G401.6 (cell line): ENCODE results near the gene NFIA.

Experiments used
- FAIRE-seq: peaks from 2 replicates; lab custom pipeline; 2012; peaks lifted over from hg19 to GRCh38; lab: Jason Lieb, UNC

The NFIA gene

GRCh38 chr1:61152469-61153105, 70.2 kb downstream of the NFIA start:
- FAIRE-seq = no peak

GRCh38 chr1:61156576-61157467, 74.5 kb downstream of the NFIA start:
- no peak for FAIRE-seq

- FAIRE-seq = no peak
Observed at GRCh38 chr1:61157468-61157987, 75.2 kb downstream of the NFIA start.

GRCh38 chr1:61158591-61158990, 76.2 kb downstream of the NFIA start:
- FAIRE-seq = no peak

GRCh38 chr1:61160526-61160925, 78.2 kb downstream of the NFIA start:
- FAIRE-seq = no peak

GRCh38 chr1:61162520-61163258, 80.3 kb downstream of the NFIA start:
- no peak for FAIRE-seq

GRCh38 chr1:61163355-61163754, 81.0 kb downstream of the NFIA start:
- FAIRE-seq = no peak

- FAIRE-seq = no peak
Observed at GRCh38 chr1:61165402-61165801, 83.0 kb downstream of the NFIA start.

- FAIRE-seq = no peak
Observed at GRCh38 chr1:61167309-61167708, 84.9 kb downstream of the NFIA start.

GRCh38 chr1:61169045-61169444, 86.7 kb downstream of the NFIA start:
- FAIRE-seq = no peak

- no peak for FAIRE-seq
Observed at GRCh38 chr1:61169634-61170033, 87.3 kb downstream of the NFIA start.

- no peak for FAIRE-seq
Observed at GRCh38 chr1:61170328-61171238, 88.2 kb downstream of the NFIA start.

GRCh38 chr1:61171346-61171745, 89.0 kb downstream of the NFIA start:
- FAIRE-seq = no peak

GRCh38 chr1:61171974-61172373, 89.6 kb downstream of the NFIA start:
- FAIRE-seq = no peak

- no peak for FAIRE-seq
Observed at GRCh38 chr1:61173118-61173517, 90.8 kb downstream of the NFIA start.

GRCh38 chr1:61174060-61174795, 91.9 kb downstream of the NFIA start:
- no peak for FAIRE-seq

- FAIRE-seq = no peak
Observed at GRCh38 chr1:61175976-61176375, 93.6 kb downstream of the NFIA start.

GRCh38 chr1:61181067-61182038, 99.0 kb downstream of the NFIA start:
- peak; percentile 67 for FAIRE-seq

GRCh38 chr1:61182049-61182448, 99.7 kb downstream of the NFIA start:
- no peak for FAIRE-seq

GRCh38 chr1:61182480-61182879, 100.1 kb downstream of the NFIA start:
- no peak for FAIRE-seq
